ENCODE measurements around the gene THSD4. TPM values are rescaled to one million over a fixed set of nuclear protein-coding genes. Genes with fewer than 3 reads are reported as not detected.

Gene THSD4
- total and polyA plus RNA-seq, 9 of the 15 experiments (the other 6 are each of a cell fraction or from before 2014, with no cell fraction given) = 0.04 TPM; not detected in 5

DNA sequence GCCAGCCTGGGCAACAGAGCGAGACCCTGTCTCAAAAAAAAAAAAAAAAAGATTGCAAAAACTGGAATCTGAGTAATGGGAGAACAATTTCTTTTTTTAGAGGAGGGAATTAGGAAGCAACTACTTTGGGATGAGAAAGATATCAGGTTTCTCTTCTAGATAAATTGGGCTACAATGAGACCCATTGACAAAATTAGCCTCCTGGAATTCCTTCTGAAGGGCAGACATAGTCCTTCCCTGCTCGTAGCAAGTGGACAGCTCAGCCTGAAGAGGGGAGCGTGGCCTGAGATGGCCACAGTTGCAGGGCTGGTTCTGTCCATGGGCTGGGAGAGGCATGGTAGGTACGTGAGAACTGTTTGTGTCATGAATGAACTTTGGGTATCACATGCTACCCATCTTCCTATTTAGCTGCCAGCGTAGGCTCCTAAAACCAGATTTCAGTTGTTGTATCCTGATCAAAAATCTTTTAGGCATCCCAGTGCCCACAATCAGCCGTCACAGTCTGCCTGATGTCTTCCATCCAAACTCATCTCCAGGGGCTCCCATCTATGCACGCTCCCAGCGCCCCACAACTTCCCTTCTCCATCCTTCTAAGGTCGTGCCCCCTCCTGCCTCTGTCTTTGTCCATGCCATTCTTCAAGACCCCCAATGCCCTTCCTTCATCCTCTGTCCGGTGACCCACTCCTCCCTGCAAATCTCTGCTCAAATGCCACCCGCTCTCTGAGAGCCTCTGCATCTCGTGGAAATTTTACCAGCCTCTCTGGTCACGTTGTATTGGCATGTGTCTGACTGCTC is 603.0 kb downstream of the THSD4 start (continued):
- no peak for TF ChIP-seq MTF1 (CRISPR knock-in tag; IDR thresholded peaks at IDR 0.05; ENCODE audit: borderline replicate concordance)
- TF ChIP-seq ZNF253 (CRISPR knock-in tag; conservative IDR thresholded peaks at IDR 0.05) = no peak
- no peak for TF ChIP-seq CBX3 (IDR thresholded peaks at IDR 0.05; ENCODE audit: borderline replicate concordance in 1 of 2, low read length in 2 of 2)
- no peak for TF ChIP-seq NR4A1 (CRISPR knock-in tag; IDR thresholded peaks at IDR 0.05)
- no peak for TF ChIP-seq NR4A1 (tag; IDR thresholded peaks at IDR 0.05)
- no peak for TF ChIP-seq FOXJ3 (CRISPR knock-in tag; IDR thresholded peaks at IDR 0.05)
- no peak for TF ChIP-seq SRSF9 (IDR thresholded peaks at IDR 0.05; ENCODE audit: borderline replicate concordance, low read depth, low read length)
- no peak for TF ChIP-seq NR1H2 (CRISPR knock-in tag; IDR thresholded peaks at IDR 0.05)
- TF ChIP-seq, protein P1, sequence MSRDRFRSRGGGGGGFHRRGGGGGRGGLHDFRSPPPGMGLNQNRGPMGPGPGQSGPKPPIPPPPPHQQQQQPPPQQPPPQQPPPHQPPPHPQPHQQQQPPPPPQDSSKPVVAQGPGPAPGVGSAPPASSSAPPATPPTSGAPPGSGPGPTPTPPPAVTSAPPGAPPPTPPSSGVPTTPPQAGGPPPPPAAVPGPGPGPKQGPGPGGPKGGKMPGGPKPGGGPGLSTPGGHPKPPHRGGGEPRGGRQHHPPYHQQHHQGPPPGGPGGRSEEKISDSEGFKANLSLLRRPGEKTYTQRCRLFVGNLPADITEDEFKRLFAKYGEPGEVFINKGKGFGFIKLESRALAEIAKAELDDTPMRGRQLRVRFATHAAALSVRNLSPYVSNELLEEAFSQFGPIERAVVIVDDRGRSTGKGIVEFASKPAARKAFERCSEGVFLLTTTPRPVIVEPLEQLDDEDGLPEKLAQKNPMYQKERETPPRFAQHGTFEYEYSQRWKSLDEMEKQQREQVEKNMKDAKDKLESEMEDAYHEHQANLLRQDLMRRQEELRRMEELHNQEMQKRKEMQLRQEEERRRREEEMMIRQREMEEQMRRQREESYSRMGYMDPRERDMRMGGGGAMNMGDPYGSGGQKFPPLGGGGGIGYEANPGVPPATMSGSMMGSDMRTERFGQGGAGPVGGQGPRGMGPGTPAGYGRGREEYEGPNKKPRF (IDR thresholded peaks at IDR 0.05; ENCODE audit: low read depth, low read length) = no peak
- TF ChIP-seq MTA1 (IDR thresholded peaks at IDR 0.05; ENCODE audit: borderline replicate concordance) = no peak
- TF ChIP-seq, protein P2, sequence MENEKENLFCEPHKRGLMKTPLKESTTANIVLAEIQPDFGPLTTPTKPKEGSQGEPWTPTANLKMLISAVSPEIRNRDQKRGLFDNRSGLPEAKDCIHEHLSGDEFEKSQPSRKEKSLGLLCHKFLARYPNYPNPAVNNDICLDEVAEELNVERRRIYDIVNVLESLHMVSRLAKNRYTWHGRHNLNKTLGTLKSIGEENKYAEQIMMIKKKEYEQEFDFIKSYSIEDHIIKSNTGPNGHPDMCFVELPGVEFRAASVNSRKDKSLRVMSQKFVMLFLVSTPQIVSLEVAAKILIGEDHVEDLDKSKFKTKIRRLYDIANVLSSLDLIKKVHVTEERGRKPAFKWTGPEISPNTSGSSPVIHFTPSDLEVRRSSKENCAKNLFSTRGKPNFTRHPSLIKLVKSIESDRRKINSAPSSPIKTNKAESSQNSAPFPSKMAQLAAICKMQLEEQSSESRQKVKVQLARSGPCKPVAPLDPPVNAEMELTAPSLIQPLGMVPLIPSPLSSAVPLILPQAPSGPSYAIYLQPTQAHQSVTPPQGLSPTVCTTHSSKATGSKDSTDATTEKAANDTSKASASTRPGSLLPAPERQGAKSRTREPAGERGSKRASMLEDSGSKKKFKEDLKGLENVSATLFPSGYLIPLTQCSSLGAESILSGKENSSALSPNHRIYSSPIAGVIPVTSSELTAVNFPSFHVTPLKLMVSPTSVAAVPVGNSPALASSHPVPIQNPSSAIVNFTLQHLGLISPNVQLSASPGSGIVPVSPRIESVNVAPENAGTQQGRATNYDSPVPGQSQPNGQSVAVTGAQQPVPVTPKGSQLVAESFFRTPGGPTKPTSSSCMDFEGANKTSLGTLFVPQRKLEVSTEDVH (IDR thresholded peaks at IDR 0.05; ENCODE audit: low read depth, partially characterized antibody) = no peak
- no peak for TF ChIP-seq ELF2 (CRISPR knock-in tag; IDR thresholded peaks at IDR 0.05)
- no peak for TF ChIP-seq HDAC1 (IDR thresholded peaks at IDR 0.05)
